Neural progenitor cell (in vitro differentiated cells): ENCODE data around the gene GRK3.
"Not testable (repeated sequence)": the region's sequence is repeated elsewhere in the genome, so short reads cannot be mapped to it uniquely, and the experiment has no call there.

Source experiments
- EZH2phosphoT487 ChIP-seq: fragments of 200-600 bp; sonication (generic); IDR thresholded peaks from 2 replicates; pipeline ENCODE4 v1.6.1; 2017; ENCODE audit warnings: antibody characterized with exemption
- TF ChIP-seq, protein P1 (sequence below): fragments of 200-600 bp; sonication (generic); IDR thresholded peaks from 2 replicates; pipeline ENCODE4 v1.5.1; 2017; ENCODE audit warnings: antibody characterized with exemption, mild to moderate bottlenecking

DNA sequence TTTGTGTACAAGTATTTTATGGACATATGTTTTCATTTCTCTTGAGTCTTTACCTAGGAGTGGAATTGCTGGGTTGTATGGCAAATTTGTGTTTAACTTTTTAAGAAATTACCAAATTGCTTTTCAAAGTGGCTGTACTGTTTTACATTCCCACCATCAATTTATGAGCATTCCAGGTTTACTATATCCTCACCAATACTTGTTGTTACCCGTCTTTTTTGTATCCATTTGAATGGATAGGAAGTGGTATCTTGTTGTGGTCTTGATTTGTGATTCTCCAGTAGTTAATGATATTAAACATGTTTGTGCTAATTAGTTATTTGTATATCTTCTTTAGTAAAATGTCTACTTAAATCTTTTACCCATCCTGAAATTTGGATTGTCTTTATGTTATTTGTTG lies 46.8 kb downstream of the GRK3 start:
- TF ChIP-seq, protein P1, sequence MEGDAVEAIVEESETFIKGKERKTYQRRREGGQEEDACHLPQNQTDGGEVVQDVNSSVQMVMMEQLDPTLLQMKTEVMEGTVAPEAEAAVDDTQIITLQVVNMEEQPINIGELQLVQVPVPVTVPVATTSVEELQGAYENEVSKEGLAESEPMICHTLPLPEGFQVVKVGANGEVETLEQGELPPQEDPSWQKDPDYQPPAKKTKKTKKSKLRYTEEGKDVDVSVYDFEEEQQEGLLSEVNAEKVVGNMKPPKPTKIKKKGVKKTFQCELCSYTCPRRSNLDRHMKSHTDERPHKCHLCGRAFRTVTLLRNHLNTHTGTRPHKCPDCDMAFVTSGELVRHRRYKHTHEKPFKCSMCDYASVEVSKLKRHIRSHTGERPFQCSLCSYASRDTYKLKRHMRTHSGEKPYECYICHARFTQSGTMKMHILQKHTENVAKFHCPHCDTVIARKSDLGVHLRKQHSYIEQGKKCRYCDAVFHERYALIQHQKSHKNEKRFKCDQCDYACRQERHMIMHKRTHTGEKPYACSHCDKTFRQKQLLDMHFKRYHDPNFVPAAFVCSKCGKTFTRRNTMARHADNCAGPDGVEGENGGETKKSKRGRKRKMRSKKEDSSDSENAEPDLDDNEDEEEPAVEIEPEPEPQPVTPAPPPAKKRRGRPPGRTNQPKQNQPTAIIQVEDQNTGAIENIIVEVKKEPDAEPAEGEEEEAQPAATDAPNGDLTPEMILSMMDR: not testable (repeated sequence)
- not testable (repeated sequence) for TF ChIP-seq EZH2phosphoT487
